CMK (cell line): ENCODE measurements around the gene XPA.
"Not testable (repeated sequence)": the region's sequence is repeated elsewhere in the genome, so short reads cannot be mapped to it uniquely, and the experiment has no call there.

ENCODE experiments used
- DNase-seq: peaks from one replicate; pipeline ENCODE4 v3.0.0-alpha.2; 2010; ENCODE audit warnings: low read depth

Gene XPA

GRCh38 chr9:97696803-97697601, at the start of gene XPA:
TSS of gene XPA (minus strand) at chr9:97697340. CDS start at chr9:97697292, 48 bp downstream.
- peak; percentile 78 for DNase-seq

- DNase-seq = no peak
Measured at GRCh38 chr9:97744710-97745708, 47.9 kb upstream of the XPA start.

- DNase-seq = not testable (repeated sequence)
Measured at GRCh38 chr9:97744025-97744424, 46.9 kb upstream of the XPA start.

GRCh38 chr9:97742545-97742944, 45.4 kb upstream of the XPA start:
- no peak for DNase-seq

- no peak for DNase-seq
Measured at GRCh38 chr9:97741947-97742346, 44.8 kb upstream of the XPA start.

- no peak for DNase-seq
Measured at GRCh38 chr9:97740848-97741821, 44.0 kb upstream of the XPA start.

- peak; percentile 26 for DNase-seq
Measured at GRCh38 chr9:97737429-97737828, 40.3 kb upstream of the XPA start.

- DNase-seq = no peak
Measured at GRCh38 chr9:97735070-97735600, 38.0 kb upstream of the XPA start.

- DNase-seq = no peak
Measured at GRCh38 chr9:97726716-97727115, 29.6 kb upstream of the XPA start.

GRCh38 chr9:97723819-97724218, 26.7 kb upstream of the XPA start:
- DNase-seq = no peak

- no peak for DNase-seq
Measured at GRCh38 chr9:97722331-97722730, 25.2 kb upstream of the XPA start.

GRCh38 chr9:97721396-97721795, 24.3 kb upstream of the XPA start:
- no peak for DNase-seq

- no peak for DNase-seq
Measured at GRCh38 chr9:97717866-97718265, 20.7 kb upstream of the XPA start.

- no peak for DNase-seq
Measured at GRCh38 chr9:97714435-97714834, 17.3 kb upstream of the XPA start.

GRCh38 chr9:97711223-97711626, 14.1 kb upstream of the XPA start:
- DNase-seq = no peak

- no peak for DNase-seq
Measured at GRCh38 chr9:97710356-97711222, 13.4 kb upstream of the XPA start.

GRCh38 chr9:97706246-97706645, 9.1 kb upstream of the XPA start:
- no peak for DNase-seq

GRCh38 chr9:97705354-97705950, 8.3 kb upstream of the XPA start:
- no peak for DNase-seq

GRCh38 chr9:97704851-97705250, 7.7 kb upstream of the XPA start:
- DNase-seq = no peak

- DNase-seq = no peak
Measured at GRCh38 chr9:97704345-97704677, 7.2 kb upstream of the XPA start.
